H1 (cell line): ENCODE data around the gene AK5. TPM values are rescaled to one million over a fixed set of nuclear protein-coding genes. Genes with fewer than 3 reads are reported as not detected.

ENCODE experiments used
- CTCF ChIA-PET: fragments of 300-600 bp; sonication (Branson Sonifier 250); formaldehyde crosslinking; loops from one replicate; lab custom pipeline; 2021; ENCODE audit not compliant: partially characterized antibody; lab: Charles Lee
- POLR2A ChIA-PET: fragments of 300-600 bp; sonication (Branson Sonifier 250); formaldehyde crosslinking; loops from one replicate; lab custom pipeline; 2021; ENCODE audit warnings: inconsistent platforms; ENCODE audit not compliant: partially characterized antibody; lab: Charles Lee
- DNase-seq, 2 experiments: peaks; one replicate each; pipeline versions ENCODE4 v3.0.0 to v3.0.0-alpha.2; 2010 to 2022; ENCODE audit warnings: low spot score in 2 of 2, low read depth in 1 of 2, mixed read lengths in 1 of 2
- FAIRE-seq: peaks from 2 replicates; lab custom pipeline; 2011; peaks lifted over from hg19 to GRCh38; lab: Jason Lieb, UNC
- H2AFZ ChIP-seq: 2 replicates; pipeline ENCODE4 v1.8.1; 2012; ENCODE audit warnings: low read length, inconsistent platforms
- H2AK5ac ChIP-seq: 2 replicates; pipeline ENCODE4 v1.6.1; 2013; ENCODE audit warnings: low read depth, low read length
- H2BK120ac ChIP-seq: replicated peaks from 2 replicates; pipeline ENCODE3; 2013; ENCODE audit warnings: low read depth, low read length, inconsistent platforms
- H2BK12ac ChIP-seq: 2 replicates; pipeline ENCODE4 v1.6.1; 2013; ENCODE audit warnings: low read depth, low read length
- H2BK15ac ChIP-seq: 2 replicates; pipeline ENCODE4 v1.6.1; 2013; ENCODE audit warnings: low read length
- H2BK20ac ChIP-seq: 2 replicates; pipeline ENCODE4 v1.6.1; 2013; ENCODE audit warnings: low read length
- H2BK5ac ChIP-seq: 2 replicates; pipeline ENCODE4 v1.6.1; 2013; ENCODE audit warnings: low read depth, low read length
- H3K14ac ChIP-seq: 2 replicates; pipeline ENCODE4 v1.6.1; 2013; ENCODE audit warnings: inconsistent platforms; ENCODE audit not compliant: insufficient read length
- H3K18ac ChIP-seq: 2 replicates; pipeline ENCODE4 v1.6.1; 2013; ENCODE audit warnings: low read length; ENCODE audit errors: extremely low read depth
- H3K23ac ChIP-seq: 2 replicates; pipeline ENCODE4 v1.6.1; 2013; ENCODE audit warnings: inconsistent platforms; ENCODE audit not compliant: insufficient read length
- H3K23me2 ChIP-seq: 2 replicates; pipeline ENCODE4 v1.6.1; 2013; ENCODE audit warnings: low read depth, low read length
- H3K27ac ChIP-seq: 2 replicates; pipeline ENCODE4 v1.6.1; 2011; ENCODE audit warnings: low read depth, low read length, inconsistent platforms
- H3K27me3 ChIP-seq, 4 experiments: replicated peaks in 1 of 4; 1 replicate in 1 of 4; 2 replicates in 3 of 4; pipeline versions ENCODE4 v1.6.1 to v1.8.1; 2011 to 2013; ENCODE audit warnings: low read length in 3 of 4, mild to moderate bottlenecking in 3 of 4, inconsistent platforms in 2 of 4, mixed read lengths in 2 of 4, moderate library complexity in 1 of 4; ENCODE audit not compliant: control insufficient read depth in 3 of 4, insufficient read depth in 3 of 4; ENCODE audit errors: extremely low read depth in 1 of 4
- H3K36me3 ChIP-seq, 4 experiments: 2 replicates each; pipeline versions ENCODE4 v1.6.1 to v1.8.1; 2011 to 2013; ENCODE audit warnings: mild to moderate bottlenecking in 4 of 4, low read length in 3 of 4, moderate library complexity in 2 of 4, control low read depth in 1 of 4, inconsistent platforms in 1 of 4; ENCODE audit not compliant: insufficient read depth in 4 of 4, control insufficient read depth in 2 of 4
- H3K4ac ChIP-seq: replicated peaks from 2 replicates; pipeline ENCODE3; 2013; ENCODE audit warnings: low read length, low read depth, mixed read lengths, inconsistent platforms; ENCODE audit not compliant: insufficient read length
- H3K4me1 ChIP-seq, 4 experiments: replicated peaks in 1 of 4; 1 replicate in 1 of 4; 2 replicates in 3 of 4; pipeline versions ENCODE4 v1.6.1 to v1.8.1; 2011 to 2013; ENCODE audit warnings: low read length in 3 of 4, inconsistent platforms in 2 of 4, mixed read lengths in 1 of 4; ENCODE audit not compliant: insufficient read depth in 4 of 4, control insufficient read depth in 3 of 4
- H3K4me2 ChIP-seq, 2 experiments: 2 replicates each; pipeline versions ENCODE4 v1.6.1 to v1.8.1; 2011 to 2013; ENCODE audit warnings: low read depth in 2 of 2, low read length in 2 of 2, control low read depth in 1 of 2, inconsistent platforms in 1 of 2, mild to moderate bottlenecking in 1 of 2; ENCODE audit not compliant: insufficient read depth in 1 of 2
- H3K4me3 ChIP-seq, 4 experiments: fragments of 200-600, 300-600 bp in 1 of 4; sonication (generic), shearing (Covaris generic), sonication (Bioruptor Twin) in 1 of 4; 2 replicates each; pipeline versions ENCODE4 v1.5.1 to v1.8.1; 2011 to 2016; ENCODE audit warnings: low read length in 4 of 4, low read depth in 3 of 4, control low read depth in 2 of 4, inconsistent platforms in 2 of 4, mild to moderate bottlenecking in 2 of 4, mixed read lengths in 1 of 4, moderate library complexity in 1 of 4; ENCODE audit not compliant: insufficient read depth in 2 of 4; ENCODE audit errors: extremely low read depth in 1 of 4
- H3K56ac ChIP-seq: replicated peaks from 2 replicates; pipeline ENCODE3; 2013; ENCODE audit warnings: low read depth, mild to moderate bottlenecking, mixed read lengths, low read length, inconsistent platforms; ENCODE audit not compliant: insufficient read length
- H3K79me1 ChIP-seq: 2 replicates; pipeline ENCODE4 v1.6.1; 2013; ENCODE audit warnings: low read depth, low read length, control low read depth
- H3K79me2 ChIP-seq, 2 experiments: 2 replicates each; pipeline versions ENCODE4 v1.6.1 to v1.8.1; 2012 to 2013; ENCODE audit warnings: low read length in 2 of 2, mild to moderate bottlenecking in 2 of 2, inconsistent platforms in 1 of 2; ENCODE audit not compliant: insufficient read depth in 2 of 2, control insufficient read depth in 1 of 2
- H3K9ac ChIP-seq, 4 experiments: replicated peaks in 1 of 4; 1 replicate in 1 of 4; 2 replicates in 3 of 4; pipeline versions ENCODE4 v1.6.1 to v1.8.1; 2011 to 2013; ENCODE audit warnings: low read depth in 3 of 4, low read length in 3 of 4, control low read depth in 2 of 4, mild to moderate bottlenecking in 2 of 4, moderate library complexity in 2 of 4, inconsistent platforms in 1 of 4; ENCODE audit errors: extremely low read depth in 1 of 4
- H3K9me3 ChIP-seq, 2 experiments: 2 replicates each; pipeline versions ENCODE4 v1.6.1 to v1.8.1; 2012 to 2013; ENCODE audit warnings: mild to moderate bottlenecking in 2 of 2, moderate library complexity in 2 of 2, control low read depth in 1 of 2, inconsistent platforms in 1 of 2, low read depth in 1 of 2, low read length in 1 of 2, mixed read lengths in 1 of 2; ENCODE audit not compliant: insufficient read depth in 2 of 2
- H4K20me1 ChIP-seq, 2 experiments: replicated peaks in 1 of 2; 2 replicates each; pipeline versions ENCODE3 to v1.8.1; 2011 to 2013; ENCODE audit warnings: inconsistent platforms in 2 of 2, low read length in 2 of 2, mild to moderate bottlenecking in 1 of 2; ENCODE audit not compliant: insufficient read depth in 2 of 2, control insufficient read depth in 1 of 2
- H4K5ac ChIP-seq: 2 replicates; pipeline ENCODE4 v1.6.1; 2013; ENCODE audit warnings: low read length, low read depth, mixed read lengths, inconsistent platforms; ENCODE audit not compliant: insufficient read length
- H4K8ac ChIP-seq: 2 replicates; pipeline ENCODE4 v1.8.0; 2013; ENCODE audit warnings: mild to moderate bottlenecking, moderate library complexity, low read length, inconsistent platforms; ENCODE audit not compliant: insufficient read depth; ENCODE audit errors: extremely low read depth
- H4K91ac ChIP-seq: replicated peaks from 2 replicates; pipeline ENCODE3; 2013; ENCODE audit warnings: low read length, mixed read lengths, inconsistent platforms; ENCODE audit not compliant: insufficient read length
- BRCA1 ChIP-seq: IDR thresholded peaks from 2 replicates; pipeline ENCODE4 v1.6.1; 2012; ENCODE audit warnings: low read depth, low read length, improper control_type of control experiment
- SIN3A ChIP-seq, 2 experiments: IDR thresholded peaks in 1 of 2; conservative IDR thresholded peaks in 1 of 2; 2 replicates each; pipeline ENCODE4 v1.6.1; 2011 to 2012; ENCODE audit warnings: low read length in 2 of 2, improper control_type of control experiment in 1 of 2, low read depth in 1 of 2, mild to moderate bottlenecking in 1 of 2
- SP2 ChIP-seq: IDR thresholded peaks from 2 replicates; pipeline ENCODE4 v1.6.1; 2012; ENCODE audit warnings: mild to moderate bottlenecking, low read length, inconsistent platforms
- TCF12 ChIP-seq: IDR thresholded peaks from 2 replicates; pipeline ENCODE4 v1.6.1; 2011; ENCODE audit warnings: low read depth, mild to moderate bottlenecking, low read length
- WGBS, 2 experiments: shearing (Covaris generic) in 1 of 2; methylation state at CpG; one replicate each; pipeline versions ENCODE4 v1.1.6 to v1.1.7; 2013 to 2015; ENCODE audit warnings: low lambda C conversion rate in 2 of 2, mixed read lengths in 2 of 2, inconsistent platforms in 1 of 2, low coverage in 1 of 2, missing lambda C conversion rate in 1 of 2; ENCODE audit not compliant: insufficient replicate concordance in 2 of 2, insufficient coverage in 1 of 2, insufficient read length in 1 of 2; ENCODE audit errors: extremely low coverage in 1 of 2, missing lambda C conversion rate in 1 of 2; 5-methylcytosine and 5-hydroxymethylcytosine counted together
- polyA plus RNA-seq, 7 experiments: library from polyadenylated mRNA; depleted of rRNA in 3 of 7; stranded (reverse) in 5 of 7; unstranded in 2 of 7; fragments of >200 nt in 5 of 7; fragments of 200-250 nt in 2 of 7; gene quantifications; 1 replicate in 5 of 7; 2 replicates in 1 of 7; 4 replicates in 1 of 7; pipeline versions ENCODE4 v1.2.1 to v1.2.3, GENCODE V29; 2011 to 2013; ENCODE audit warnings: missing spikeins in 2 of 7, mixed read lengths in 2 of 7
- total RNA-seq: library from RNA; stranded (reverse); fragmentation: NEBNext Ultra II Directional; extraction: Animal tissue kit (Norgen Biotek cat#: 25700); gene quantifications from 2 replicates; pipeline ENCODE4 v1.2.1, GENCODE V29; 2021

AK5 gene
- total and polyA plus RNA-seq, 2 of the 8 experiments (the other 6 are each of a cell fraction or from before 2014, with no cell fraction given), result 2.0 to 7.1 TPM

DNA sequence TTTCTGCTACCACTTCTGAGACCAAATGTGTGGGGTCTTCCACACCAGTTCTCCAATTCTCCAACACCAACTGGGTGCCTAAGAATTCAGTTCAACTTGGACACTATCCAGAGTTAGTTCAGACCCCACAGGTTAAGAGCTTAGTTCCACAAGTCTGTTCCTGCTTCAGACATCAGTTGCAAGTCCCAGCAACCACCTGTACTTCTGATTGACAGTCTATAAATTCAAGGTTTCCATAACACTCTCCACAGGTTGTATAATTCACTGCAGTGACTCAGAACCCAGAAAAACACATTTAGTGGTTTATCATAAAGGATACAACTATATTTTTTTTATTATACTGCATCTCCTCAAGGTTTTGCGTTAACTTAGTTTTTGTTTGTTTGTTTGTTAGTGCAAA lies 18.7 kb downstream of the AK5 start:
- H2BK5ac ChIP-seq, result no peak overlapping the region
- H2BK12ac ChIP-seq, result no peak overlapping the region
- no peak overlapping the region; the same call in 1 of the 2 replicates for H3K27ac ChIP-seq
- FAIRE-seq, result no peak
- no peaks in the 10 kb centered on the region for H3K79me2 ChIP-seq
- H3K23ac ChIP-seq, result no peak overlapping the region
- no peak overlapping the region for H3K4ac ChIP-seq
- H3K9ac ChIP-seq, result no peak overlapping the region
- no peak overlapping the region for H3K4me2 ChIP-seq
- WGBS, 2 experiments, result 89% methylated on average over 1 of the region's 1 CpG; no CpG with 5 or more reads in 1 of the 2 experiments
- H3K14ac ChIP-seq, result no peak overlapping the region
- TF ChIP-seq SP2 (no peak), SIN3A (conservative IDR thresholded peaks at IDR 0.05 in 1 of 2, IDR thresholded peaks at IDR 0.05 in 1 of 2; ENCODE audit: low read depth in 1 of 2, low read length in 2 of 2) (no peak), TCF12 (no peak), BRCA1 (no peak)
- TF ChIP-seq, all 59 proteins: peak for 0
- Histone ChIP-seq H3K23me2 (no peaks in the 10 kb centered on the region), H3K4me1 (no peaks in the 10 kb centered on the region), H3K9me3 (no peaks in the 10 kb centered on the region), H3K79me1 (no peaks in the 10 kb centered on the region), H3K27me3 (no peaks in the 10 kb centered on the region), H2BK120ac (no peak overlapping the region), H4K91ac (no peak overlapping the region), H3K18ac (no peak overlapping the region), H2BK15ac (no peak overlapping the region), H3K56ac (no peak overlapping the region), H4K8ac (no peak overlapping the region), H3K4me3 (no peak overlapping the region), H2AFZ (no peak overlapping the region), H2BK20ac (no peak overlapping the region), H4K20me1 (no peaks in the 10 kb centered on the region), H3K36me3 (no peaks in the 10 kb centered on the region), H4K5ac (no peak overlapping the region), H2AK5ac (no peak overlapping the region)
- CTCF ChIA-PET, result no interaction called here
- no peak for DNase-seq
- POLR2A ChIA-PET, result no interaction called here
